Activated naive CD4-positive, alpha-beta T cell treated with anti-CD3 and anti-CD28 coated beads for 36 hours (primary cell): ENCODE results near the gene ANTXR1. TPM values are rescaled to one million over a fixed set of nuclear protein-coding genes. Genes with fewer than 3 reads are reported as not detected.

ENCODE experiments used
- CTCF ChIA-PET: fragments of 350-600 bp; sonication (Branson Sonifier 250); formaldehyde crosslinking; loops from one replicate; lab custom pipeline; 2021; ENCODE audit warnings: antibody characterized with exemption; lab: Charles Lee
- DNase-seq: peaks from one replicate; pipeline ENCODE4 v3.0.0-alpha.2; 2020
- H3K27ac Mint-ChIP-seq: one replicate; pipeline ENCODE4 v1.8.0; 2021; ENCODE audit warnings: mild to moderate bottlenecking, mixed read lengths
- H3K27me3 Mint-ChIP-seq: one replicate; pipeline ENCODE4 v1.8.0; 2021; ENCODE audit warnings: low read depth, mixed read lengths
- H3K36me3 Mint-ChIP-seq: one replicate; pipeline ENCODE4 v1.8.0; 2021; ENCODE audit warnings: low read depth, mixed read lengths
- H3K4me1 Mint-ChIP-seq: one replicate; pipeline ENCODE4 v1.8.0; 2021; ENCODE audit warnings: low read depth, mixed read lengths
- H3K4me3 Mint-ChIP-seq: one replicate; pipeline ENCODE4 v1.8.0; 2021; ENCODE audit warnings: mild to moderate bottlenecking, moderate library complexity, mixed read lengths
- H3K9me3 Mint-ChIP-seq: one replicate; pipeline ENCODE4 v1.8.0; 2021; ENCODE audit warnings: mixed read lengths
- intact Hi-C: fragments of 100-400 bp; cut with micrococcal nuclease; formaldehyde crosslinking; loops from one replicate; pipeline ENCODE4 v1.15.1; 2023
- total RNA-seq, 2 experiments: library from RNA; stranded (reverse); gene quantifications; one replicate each; pipeline ENCODE4 v1.2.3, GENCODE V29; 2021

The ANTXR1 gene
- total RNA-seq, 2 experiments from 2014 or later = 0.17 TPM; not detected in 1

- CTCF ChIA-PET = interaction anchor here (1.2 kb wide), 1 partner anchor 40 kb away, joined by 3 read pairs; no protein-coding TSS in a partner anchor
- intact Hi-C loops = no loop called here
Observed at GRCh38 chr2:69065735-69066336, 52.9 kb downstream of the ANTXR1 start.

GRCh38 chr2:69067026-69067630 is 54.1 kb downstream of the ANTXR1 start:
- peaks cover 5% of the 10 kb centered on the region for H3K27me3 Mint-ChIP-seq
- CTCF ChIA-PET = no interaction called here
- H3K4me1 Mint-ChIP-seq = no peaks in the 10 kb centered on the region

More at GRCh38 chr2:69065735-69066336, 52.9 kb downstream of the ANTXR1 start:
- no peak overlapping the region for H3K27ac Mint-ChIP-seq
- H3K27me3 Mint-ChIP-seq = peaks cover 12% of the 10 kb centered on the region
- H3K4me1 Mint-ChIP-seq = no peaks in the 10 kb centered on the region
- no peak for DNase-seq
- H3K9me3 Mint-ChIP-seq = no peaks in the 10 kb centered on the region
- H3K36me3 Mint-ChIP-seq = no peaks in the 10 kb centered on the region
- no peak overlapping the region for H3K4me3 Mint-ChIP-seq

GRCh38 chr2:69067866-69068265 is 54.9 kb downstream of the ANTXR1 start:
- intact Hi-C loops = no loop called here
- CTCF ChIA-PET = no interaction called here
- Mint-ChIP-seq H3K27me3 (peaks cover 5% of the 10 kb centered on the region), H3K4me1 (no peaks in the 10 kb centered on the region), H3K4me3 (no peak overlapping the region), H3K9me3 (no peaks in the 10 kb centered on the region), H3K36me3 (no peaks in the 10 kb centered on the region), H3K27ac (no peak overlapping the region)
- DNase-seq = no peak

More at GRCh38 chr2:69067026-69067630, 54.1 kb downstream of the ANTXR1 start:
- Mint-ChIP-seq H3K9me3 (no peaks in the 10 kb centered on the region), H3K36me3 (no peaks in the 10 kb centered on the region), H3K27ac (no peak overlapping the region), H3K4me3 (no peak overlapping the region)
- intact Hi-C loops = no loop called here
- no peak for DNase-seq

GRCh38 chr2:69070969-69071368 is 58.0 kb downstream of the ANTXR1 start:
- Mint-ChIP-seq H3K27ac (no peak overlapping the region), H3K4me1 (no peaks in the 10 kb centered on the region), H3K9me3 (no peaks in the 10 kb centered on the region), H3K36me3 (no peaks in the 10 kb centered on the region), H3K4me3 (no peak overlapping the region), H3K27me3 (peaks cover 5% of the 10 kb centered on the region)
- intact Hi-C loops = no loop called here
- no peak for DNase-seq
- CTCF ChIA-PET = no interaction called here

GRCh38 chr2:69073928-69074570 is 61.1 kb downstream of the ANTXR1 start:
- H3K36me3 Mint-ChIP-seq = no peaks in the 10 kb centered on the region
- no peaks in the 10 kb centered on the region for H3K9me3 Mint-ChIP-seq
- intact Hi-C loops = no loop called here
- H3K27me3 Mint-ChIP-seq = no peaks in the 10 kb centered on the region
- H3K4me1 Mint-ChIP-seq = no peaks in the 10 kb centered on the region
- H3K4me3 Mint-ChIP-seq = no peak overlapping the region
- DNase-seq = no peak
- no peak overlapping the region for H3K27ac Mint-ChIP-seq
- CTCF ChIA-PET = no interaction called here

GRCh38 chr2:69074918-69075317 is 61.9 kb downstream of the ANTXR1 start:
- CTCF ChIA-PET = interaction anchor here (1.1 kb wide), 1 partner anchor 15 kb away, joined by 3 read pairs; no protein-coding TSS in a partner anchor
- no peak for DNase-seq
- no peaks in the 10 kb centered on the region for H3K9me3 Mint-ChIP-seq
- H3K36me3 Mint-ChIP-seq = no peaks in the 10 kb centered on the region
- H3K27me3 Mint-ChIP-seq = no peaks in the 10 kb centered on the region
- intact Hi-C loops = no loop called here
- H3K4me3 Mint-ChIP-seq = no peak overlapping the region
- H3K27ac Mint-ChIP-seq = no peak overlapping the region
- H3K4me1 Mint-ChIP-seq = no peaks in the 10 kb centered on the region

GRCh38 chr2:69075486-69075885 is 62.5 kb downstream of the ANTXR1 start:
- CTCF ChIA-PET = interaction anchor here (0.7 to 1.1 kb wide), 2 partner anchors 16 to 223 kb away, joined by 3 to 4 read pairs; no protein-coding TSS in a partner anchor
- Mint-ChIP-seq H3K4me1 (no peaks in the 10 kb centered on the region), H3K27me3 (peaks cover under 1% of the 10 kb centered on the region), H3K27ac (no peak overlapping the region), H3K4me3 (no peak overlapping the region), H3K9me3 (no peaks in the 10 kb centered on the region), H3K36me3 (no peaks in the 10 kb centered on the region)
- DNase-seq = no peak
- intact Hi-C loops = no loop called here

- CTCF ChIA-PET = no interaction called here
- H3K4me1 Mint-ChIP-seq = no peaks in the 10 kb centered on the region
- peaks cover 4% of the 10 kb centered on the region for H3K27me3 Mint-ChIP-seq
- no peak for DNase-seq
- H3K4me3 Mint-ChIP-seq = no peak overlapping the region
- H3K36me3 Mint-ChIP-seq = no peaks in the 10 kb centered on the region
- H3K27ac Mint-ChIP-seq = no peak overlapping the region
- intact Hi-C loops = no loop called here
- no peaks in the 10 kb centered on the region for H3K9me3 Mint-ChIP-seq
Observed at GRCh38 chr2:69076601-69077000, 63.6 kb downstream of the ANTXR1 start.

GRCh38 chr2:69077252-69077950 is 64.4 kb downstream of the ANTXR1 start:
- H3K4me1 Mint-ChIP-seq = no peaks in the 10 kb centered on the region
- CTCF ChIA-PET = no interaction called here
- no peak for DNase-seq
- H3K27me3 Mint-ChIP-seq = peaks cover 4% of the 10 kb centered on the region
- intact Hi-C loops = no loop called here
- H3K4me3 Mint-ChIP-seq = no peak overlapping the region
- no peak overlapping the region for H3K27ac Mint-ChIP-seq
- no peaks in the 10 kb centered on the region for H3K36me3 Mint-ChIP-seq
- no peaks in the 10 kb centered on the region for H3K9me3 Mint-ChIP-seq

- Mint-ChIP-seq H3K4me1 (no peaks in the 10 kb centered on the region), H3K27ac (no peak overlapping the region), H3K4me3 (no peak overlapping the region), H3K36me3 (no peaks in the 10 kb centered on the region), H3K9me3 (no peaks in the 10 kb centered on the region), H3K27me3 (peaks cover 8% of the 10 kb centered on the region)
- CTCF ChIA-PET = no interaction called here
- DNase-seq = no peak
- intact Hi-C loops = no loop called here
Observed at GRCh38 chr2:69080071-69080470, 67.1 kb downstream of the ANTXR1 start.

GRCh38 chr2:69081001-69081580 is 68.1 kb downstream of the ANTXR1 start:
- peaks cover 8% of the 10 kb centered on the region for H3K27me3 Mint-ChIP-seq
- H3K4me3 Mint-ChIP-seq = no peak overlapping the region
- no peaks in the 10 kb centered on the region for H3K4me1 Mint-ChIP-seq
- intact Hi-C loops = no loop called here
- DNase-seq = no peak
- H3K27ac Mint-ChIP-seq = no peak overlapping the region
- H3K9me3 Mint-ChIP-seq = no peaks in the 10 kb centered on the region
- CTCF ChIA-PET = no interaction called here
- no peaks in the 10 kb centered on the region for H3K36me3 Mint-ChIP-seq

GRCh38 chr2:69081757-69082156 is 68.8 kb downstream of the ANTXR1 start:
- Mint-ChIP-seq H3K4me1 (no peaks in the 10 kb centered on the region), H3K9me3 (no peaks in the 10 kb centered on the region), H3K36me3 (no peaks in the 10 kb centered on the region), H3K4me3 (no peak overlapping the region), H3K27ac (no peak overlapping the region), H3K27me3 (peaks cover 8% of the 10 kb centered on the region)
- CTCF ChIA-PET = no interaction called here
- intact Hi-C loops = no loop called here
- no peak for DNase-seq
